Neural cell (in vitro differentiated cells): ENCODE results near the gene PRELID3B.

Experiments
- CTCF ChIP-seq: fragments of 450-650 bp; IDR thresholded peaks from 2 replicates; pipeline ENCODE4 v1.5.1; 2014; ENCODE audit warnings: antibody characterized with exemption, mild to moderate bottlenecking, moderate library complexity; ENCODE audit not compliant: poor library complexity, severe bottlenecking
- EP300 ChIP-seq: fragments of 450-650 bp; conservative IDR thresholded peaks from 2 replicates; pipeline ENCODE4 v1.6.1; 2014; ENCODE audit warnings: antibody characterized with exemption, mild to moderate bottlenecking, moderate library complexity; ENCODE audit not compliant: poor library complexity, severe bottlenecking
- EZH2 ChIP-seq: fragments of 200-600, 300-800 bp; shearing (Covaris generic), sonication (generic); IDR thresholded peaks from 2 replicates; pipeline ENCODE4 v1.6.1; 2014; ENCODE audit warnings: antibody characterized with exemption, low read length, borderline replicate concordance, mild to moderate bottlenecking; ENCODE audit not compliant: insufficient read depth, poor library complexity, severe bottlenecking
- MXI1 ChIP-seq: fragments of 450-650 bp; conservative IDR thresholded peaks from 2 replicates; pipeline ENCODE4 v1.6.1; 2014; ENCODE audit warnings: antibody characterized with exemption, mild to moderate bottlenecking; ENCODE audit not compliant: poor library complexity, severe bottlenecking
- POLR2AphosphoS5 ChIP-seq: IDR thresholded peaks from 2 replicates; pipeline ENCODE4 v1.6.1; 2012
- RAD21 ChIP-seq: fragments of 450-650 bp; conservative IDR thresholded peaks from 2 replicates; pipeline ENCODE4 v1.6.1; 2014; ENCODE audit warnings: antibody characterized with exemption, mild to moderate bottlenecking, moderate library complexity
- REST ChIP-seq: IDR thresholded peaks from 2 replicates; pipeline ENCODE4 v1.6.1; 2012; ENCODE audit warnings: borderline replicate concordance
- TAF1 ChIP-seq: IDR thresholded peaks from 2 replicates; pipeline ENCODE4 v1.6.1; 2012; ENCODE audit warnings: low read depth

- TF ChIP-seq POLR2AphosphoS5 (no peak), EZH2 (no peak), REST (no peak), CTCF (no peak), EP300 (no peak), RAD21 (no peak), TAF1 (no peak), MXI1 (no peak)
Measured at GRCh38 chr20:59020938-59021551, 21.5 kb downstream of the PRELID3B start.
